GM12878 (cell line): ENCODE measurements around the gene CBX8. TPM values are rescaled to one million over a fixed set of nuclear protein-coding genes. Genes with fewer than 3 reads are reported as not detected.

Source experiments
- ASH2L ChIP-seq: fragments of 300-600, 200-600 bp; sonication (generic); IDR thresholded peaks from 2 replicates; pipeline ENCODE4 v1.6.1; 2017; ENCODE audit warnings: low read depth, mild to moderate bottlenecking, borderline replicate concordance
- CHD2 ChIP-seq: IDR thresholded peaks from 2 replicates; pipeline ENCODE4 v1.6.1; 2011; ENCODE audit warnings: low read depth, low read length, improper control_type of control experiment, borderline replicate concordance
- CREB1 ChIP-seq: IDR thresholded peaks from 2 replicates; pipeline ENCODE4 v1.6.1; 2012; ENCODE audit warnings: low read depth, mild to moderate bottlenecking, inconsistent platforms
- HDAC6 ChIP-seq: fragments of 200-600 bp; sonication (generic); IDR thresholded peaks from one replicate; pipeline ENCODE4 v1.8.0; 2017; ENCODE audit warnings: antibody characterized with exemption; ENCODE audit not compliant: unreplicated experiment
- KAT2A ChIP-seq: conservative IDR thresholded peaks from 2 replicates; pipeline ENCODE4 v1.6.1; 2011; ENCODE audit warnings: low read depth, low read length; ENCODE audit not compliant: control insufficient read depth
- MAX ChIP-seq: IDR thresholded peaks from 2 replicates; pipeline ENCODE4 v1.6.1; 2012; ENCODE audit warnings: low read depth, low read length, improper control_type of control experiment
- MEF2B ChIP-seq: fragments of 450-650 bp; IDR thresholded peaks from 2 replicates; pipeline ENCODE4 v1.6.1; 2018; ENCODE audit warnings: mild to moderate bottlenecking, moderate library complexity; ENCODE audit not compliant: partially characterized antibody, poor library complexity, severe bottlenecking
- NFIC ChIP-seq: IDR thresholded peaks from 2 replicates; pipeline ENCODE4 v1.6.1; 2012; ENCODE audit warnings: low read depth, mild to moderate bottlenecking, inconsistent platforms, low read length, moderate library complexity
- NFXL1 ChIP-seq: fragments of 450-650 bp; IDR thresholded peaks from 2 replicates; pipeline ENCODE4 v1.6.1; 2017; ENCODE audit warnings: antibody characterized with exemption, mild to moderate bottlenecking, borderline replicate concordance
- NFYA ChIP-seq: IDR thresholded peaks from 2 replicates; pipeline ENCODE4 v1.6.1; 2011; ENCODE audit warnings: low read depth, mild to moderate bottlenecking, low read length, improper control_type of control experiment, borderline replicate concordance
- NFYB ChIP-seq: IDR thresholded peaks from 2 replicates; pipeline ENCODE4 v1.6.1; 2011; ENCODE audit warnings: low read depth, mild to moderate bottlenecking, low read length, improper control_type of control experiment, moderate library complexity; ENCODE audit not compliant: insufficient read depth
- PAX5 ChIP-seq: IDR thresholded peaks from 2 replicates; pipeline ENCODE4 v1.6.1; 2011; ENCODE audit warnings: low read depth, low read length, borderline replicate concordance
- PBX3 ChIP-seq: IDR thresholded peaks from 2 replicates; pipeline ENCODE4 v1.6.1; 2011; ENCODE audit warnings: mild to moderate bottlenecking, low read depth, low read length, moderate library complexity; ENCODE audit not compliant: insufficient replicate concordance
- RB1 ChIP-seq: fragments of 450-650 bp; formaldehyde crosslinking; IDR thresholded peaks from 2 replicates; pipeline ENCODE4 v1.6.1; 2017; ENCODE audit warnings: mild to moderate bottlenecking, borderline replicate concordance
- RUNX3 ChIP-seq: IDR thresholded peaks from 2 replicates; pipeline ENCODE4 v1.6.1; 2012; ENCODE audit warnings: low read length, inconsistent platforms
- SRF ChIP-seq, 2 experiments: IDR thresholded peaks; 2 replicates each; pipeline ENCODE4 v1.6.1; 2011; ENCODE audit warnings: low read depth in 2 of 2, low read length in 2 of 2, mild to moderate bottlenecking in 1 of 2, moderate library complexity in 1 of 2
- STAT3 ChIP-seq: IDR thresholded peaks from 2 replicates; pipeline ENCODE4 v1.6.1; 2011; ENCODE audit warnings: low read depth, low read length, improper control_type of control experiment
- SUPT20H ChIP-seq: IDR thresholded peaks from 2 replicates; pipeline ENCODE4 v1.6.1; 2011; ENCODE audit warnings: low read depth, mild to moderate bottlenecking, low read length, moderate library complexity, borderline replicate concordance; ENCODE audit not compliant: control insufficient read depth
- TAF1 ChIP-seq: IDR thresholded peaks from 2 replicates; pipeline ENCODE4 v1.6.1; 2011; ENCODE audit warnings: mild to moderate bottlenecking, low read depth, low read length, borderline replicate concordance
- TCF12 ChIP-seq: IDR thresholded peaks from 2 replicates; pipeline ENCODE4 v1.6.1; 2011; ENCODE audit warnings: low read depth, mild to moderate bottlenecking, low read length
- polyA plus RNA-seq, 11 experiments: library from polyadenylated mRNA; depleted of rRNA in 4 of 11; unstranded in 6 of 11; stranded (reverse) in 5 of 11; fragments of >200 nt; fragmentation: Nextera tagmentation in 4 of 11; fragmentation: Illumina TruSeq in 1 of 11; extraction: Ambion mirVana in 4 of 11; extraction: Trizol in 1 of 11; gene quantifications; 1 replicate in 1 of 11; 2 replicates in 10 of 11; pipeline versions ENCODE4 v1.2.1 to v1.2.3, GENCODE V29; 2011 to 2016; ENCODE audit warnings: inconsistent platforms in 2 of 11, missing spikeins in 2 of 11, low read depth in 1 of 11
- total RNA-seq, 4 experiments: library from RNA; depleted of rRNA in 3 of 4; stranded (reverse); fragments of >200 nt in 3 of 4; fragmentation: Illumina TruSeq in 1 of 4; extraction: Trizol in 1 of 4; gene quantifications; 2 replicates each; pipeline versions ENCODE4 v1.2.1 to v1.2.3, GENCODE V29; 2013 to 2021
- TF ChIP-seq, protein P1 (sequence below): fragments of 450-650 bp; IDR thresholded peaks from 2 replicates; pipeline ENCODE4 v1.6.1; 2017; ENCODE audit warnings: mild to moderate bottlenecking, low read depth, inconsistent platforms; ENCODE audit not compliant: poor library complexity, severe bottlenecking
- TF ChIP-seq, protein P2 (sequence below): fragments of 450-650 bp; IDR thresholded peaks from 2 replicates; pipeline ENCODE4 v1.6.1; 2014; ENCODE audit warnings: mild to moderate bottlenecking
- TF ChIP-seq, protein P3 (sequence below): IDR thresholded peaks from 2 replicates; pipeline ENCODE4 v1.6.1; 2012; ENCODE audit warnings: low read depth, low read length, improper control_type of control experiment

The CBX8 gene
- total and polyA plus RNA-seq, 10 of the 15 experiments (the other 5 are each of a cell fraction or from before 2014, with no cell fraction given) = 0.03 to 6.7 (median 1.9) TPM

GRCh38 chr17:79836972-79837887 is 40.4 kb upstream of the CBX8 start (continued):
- TF ChIP-seq PAX5 (peak; percentile 73; the same call in 1 of the 2 replicates), NFIC (0 out of 2 replicates have a peak, but pooled peaks have one; percentile 31), ASH2L (no peak), SUPT20H (no peak), NFYB (no peak), MEF2B (peak; percentile 78), RUNX3 (peak; percentile 67), STAT3 (no peak), RB1 (0 out of 2 replicates have a peak, but pooled peaks have one; percentile 10), CHD2 (peak; percentile 81), HDAC6 (no peak), SRF (IDR thresholded peaks at IDR 0.05; ENCODE audit: low read depth in 2 of 2, low read length in 2 of 2) (peak in 1 of 2 experiments; percentile 49; a peak in 1 of 4 replicates), KAT2A (no peak), NFXL1 (no peak), NFYA (no peak), TCF12 (peak; percentile 98), TAF1 (peak; percentile 22; the same call in 1 of the 2 replicates), CREB1 (0 out of 2 replicates have a peak, but pooled peaks have one; percentile 10), PBX3 (peak; percentile 42), MAX (peak; percentile 73; the same call in 1 of the 2 replicates)
- TF ChIP-seq, protein P1, sequence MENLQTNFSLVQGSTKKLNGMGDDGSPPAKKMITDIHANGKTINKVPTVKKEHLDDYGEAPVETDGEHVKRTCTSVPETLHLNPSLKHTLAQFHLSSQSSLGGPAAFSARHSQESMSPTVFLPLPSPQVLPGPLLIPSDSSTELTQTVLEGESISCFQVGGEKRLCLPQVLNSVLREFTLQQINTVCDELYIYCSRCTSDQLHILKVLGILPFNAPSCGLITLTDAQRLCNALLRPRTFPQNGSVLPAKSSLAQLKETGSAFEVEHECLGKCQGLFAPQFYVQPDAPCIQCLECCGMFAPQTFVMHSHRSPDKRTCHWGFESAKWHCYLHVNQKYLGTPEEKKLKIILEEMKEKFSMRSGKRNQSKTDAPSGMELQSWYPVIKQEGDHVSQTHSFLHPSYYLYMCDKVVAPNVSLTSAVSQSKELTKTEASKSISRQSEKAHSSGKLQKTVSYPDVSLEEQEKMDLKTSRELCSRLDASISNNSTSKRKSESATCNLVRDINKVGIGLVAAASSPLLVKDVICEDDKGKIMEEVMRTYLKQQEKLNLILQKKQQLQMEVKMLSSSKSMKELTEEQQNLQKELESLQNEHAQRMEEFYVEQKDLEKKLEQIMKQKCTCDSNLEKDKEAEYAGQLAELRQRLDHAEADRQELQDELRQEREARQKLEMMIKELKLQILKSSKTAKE = no peak
- TF ChIP-seq, protein P2, sequence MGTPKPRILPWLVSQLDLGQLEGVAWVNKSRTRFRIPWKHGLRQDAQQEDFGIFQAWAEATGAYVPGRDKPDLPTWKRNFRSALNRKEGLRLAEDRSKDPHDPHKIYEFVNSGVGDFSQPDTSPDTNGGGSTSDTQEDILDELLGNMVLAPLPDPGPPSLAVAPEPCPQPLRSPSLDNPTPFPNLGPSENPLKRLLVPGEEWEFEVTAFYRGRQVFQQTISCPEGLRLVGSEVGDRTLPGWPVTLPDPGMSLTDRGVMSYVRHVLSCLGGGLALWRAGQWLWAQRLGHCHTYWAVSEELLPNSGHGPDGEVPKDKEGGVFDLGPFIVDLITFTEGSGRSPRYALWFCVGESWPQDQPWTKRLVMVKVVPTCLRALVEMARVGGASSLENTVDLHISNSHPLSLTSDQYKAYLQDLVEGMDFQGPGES = no peak
- TF ChIP-seq, protein P3, sequence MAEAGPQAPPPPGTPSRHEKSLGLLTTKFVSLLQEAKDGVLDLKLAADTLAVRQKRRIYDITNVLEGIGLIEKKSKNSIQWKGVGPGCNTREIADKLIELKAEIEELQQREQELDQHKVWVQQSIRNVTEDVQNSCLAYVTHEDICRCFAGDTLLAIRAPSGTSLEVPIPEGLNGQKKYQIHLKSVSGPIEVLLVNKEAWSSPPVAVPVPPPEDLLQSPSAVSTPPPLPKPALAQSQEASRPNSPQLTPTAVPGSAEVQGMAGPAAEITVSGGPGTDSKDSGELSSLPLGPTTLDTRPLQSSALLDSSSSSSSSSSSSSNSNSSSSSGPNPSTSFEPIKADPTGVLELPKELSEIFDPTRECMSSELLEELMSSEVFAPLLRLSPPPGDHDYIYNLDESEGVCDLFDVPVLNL = no peak
